ENCODE results near the gene RBMX. TPM values are rescaled to one million over a fixed set of nuclear protein-coding genes. Genes with fewer than 3 reads are reported as not detected.

RBMX gene
- polyA plus RNA-seq, 3 donors = 393 to 502 (median 454) TPM

- DNase-seq (ENCODE audit: extremely low read depth in 1 of 11, low read depth in 9 of 11, low spot score in 4 of 11) = no peak
These were observed 15.0 kb downstream of the RBMX start for GRCh38 chrX:136865270-136866158.

GRCh38 chrX:136863826-136864225 lies 16.7 kb downstream of the RBMX start:
- no peak for DNase-seq (ENCODE audit: extremely low read depth in 1 of 11, low read depth in 9 of 11, low spot score in 4 of 11)

GRCh38 chrX:136862546-136862945 lies 18.0 kb downstream of the RBMX start:
- DNase-seq (ENCODE audit: extremely low read depth in 1 of 11, low read depth in 9 of 11, low spot score in 4 of 11) = no peak

- DNase-seq (ENCODE audit: extremely low read depth in 1 of 11, low read depth in 9 of 11, low spot score in 4 of 11) = no peak
These were observed 18.6 kb downstream of the RBMX start for GRCh38 chrX:136861877-136862276.

GRCh38 chrX:136858007-136858756 lies 22.3 kb downstream of the RBMX start:
- no peak for DNase-seq (ENCODE audit: extremely low read depth in 1 of 11, low read depth in 9 of 11, low spot score in 4 of 11)

- DNase-seq (ENCODE audit: extremely low read depth in 1 of 11, low read depth in 9 of 11, low spot score in 4 of 11) = no peak
These were observed 24.0 kb downstream of the RBMX start for GRCh38 chrX:136856551-136856950.

- no peak for DNase-seq (ENCODE audit: extremely low read depth in 1 of 11, low read depth in 9 of 11, low spot score in 4 of 11)
These were observed 24.5 kb downstream of the RBMX start for GRCh38 chrX:136856050-136856449.

GRCh38 chrX:136851526-136851925 lies 29.0 kb downstream of the RBMX start:
- DNase-seq (ENCODE audit: extremely low read depth in 1 of 11, low read depth in 9 of 11, low spot score in 4 of 11) = no peak

GRCh38 chrX:136850441-136851175 lies 29.9 kb downstream of the RBMX start:
- no peak for DNase-seq (ENCODE audit: extremely low read depth in 1 of 11, low read depth in 9 of 11, low spot score in 4 of 11)

GRCh38 chrX:136849395-136849794 lies 31.1 kb downstream of the RBMX start:
- DNase-seq (ENCODE audit: extremely low read depth in 1 of 11, low read depth in 9 of 11, low spot score in 4 of 11) = no peak

- no peak for DNase-seq (ENCODE audit: extremely low read depth in 1 of 11, low read depth in 9 of 11, low spot score in 4 of 11)
These were observed 32.7 kb downstream of the RBMX start for GRCh38 chrX:136847874-136848273.

GRCh38 chrX:136839196-136839595 lies 41.3 kb downstream of the RBMX start:
- DNase-seq (ENCODE audit: extremely low read depth in 1 of 11, low read depth in 9 of 11, low spot score in 4 of 11) = no peak

- DNase-seq (ENCODE audit: extremely low read depth in 1 of 11, low read depth in 9 of 11, low spot score in 4 of 11) = no peak
These were observed 44.8 kb downstream of the RBMX start for GRCh38 chrX:136835761-136836160.

- no peak for DNase-seq (ENCODE audit: extremely low read depth in 1 of 11, low read depth in 9 of 11, low spot score in 4 of 11)
These were observed 51.1 kb downstream of the RBMX start for GRCh38 chrX:136829413-136829812.

GRCh38 chrX:136828830-136829229 lies 51.7 kb downstream of the RBMX start:
- DNase-seq (ENCODE audit: extremely low read depth in 1 of 11, low read depth in 9 of 11, low spot score in 4 of 11) = no peak

- DNase-seq (ENCODE audit: extremely low read depth in 1 of 11, low read depth in 9 of 11, low spot score in 4 of 11) = peak in 4 of 11 donors; percentile 2 to 14 (median 8)
These were observed 53.5 kb downstream of the RBMX start for GRCh38 chrX:136827026-136827425.

GRCh38 chrX:136825771-136826170 lies 54.8 kb downstream of the RBMX start:
- DNase-seq (ENCODE audit: extremely low read depth in 1 of 11, low read depth in 9 of 11, low spot score in 4 of 11) = no peak
